Activated naive CD4-positive, alpha-beta T cell treated with Interleukin-2 at 50 U/mL for 16 hours (primary cell): Measurements from ENCODE around the gene NFKBIZ.
"Not testable (repeated sequence)": the region's sequence is repeated elsewhere in the genome, so short reads cannot be mapped to it uniquely, and the experiment has no call there.

Source experiments
- DNase-seq: peaks from one replicate; pipeline ENCODE4 v3.0.0-alpha.2; 2020

Gene NFKBIZ

DNA sequence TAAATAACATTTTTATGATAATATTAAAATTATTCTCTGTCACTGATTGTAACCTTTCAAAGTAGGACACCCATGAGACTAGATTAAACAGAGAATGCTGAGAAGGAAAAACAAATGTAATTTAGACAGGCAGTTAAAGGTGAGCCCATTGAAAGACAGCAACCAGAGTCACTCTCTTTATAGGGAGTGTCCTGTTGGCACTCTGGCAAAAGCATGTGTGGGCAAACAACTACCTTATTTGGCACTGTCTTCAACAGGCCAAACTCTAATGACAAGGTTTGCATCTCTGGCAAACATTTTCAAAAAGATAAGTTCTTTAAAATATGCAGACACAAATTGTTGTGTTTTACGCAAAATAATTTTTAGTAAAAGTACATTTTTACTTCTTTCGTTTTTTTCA is 29.8 kb downstream of the NFKBIZ start:
- no peak for DNase-seq

DNA sequence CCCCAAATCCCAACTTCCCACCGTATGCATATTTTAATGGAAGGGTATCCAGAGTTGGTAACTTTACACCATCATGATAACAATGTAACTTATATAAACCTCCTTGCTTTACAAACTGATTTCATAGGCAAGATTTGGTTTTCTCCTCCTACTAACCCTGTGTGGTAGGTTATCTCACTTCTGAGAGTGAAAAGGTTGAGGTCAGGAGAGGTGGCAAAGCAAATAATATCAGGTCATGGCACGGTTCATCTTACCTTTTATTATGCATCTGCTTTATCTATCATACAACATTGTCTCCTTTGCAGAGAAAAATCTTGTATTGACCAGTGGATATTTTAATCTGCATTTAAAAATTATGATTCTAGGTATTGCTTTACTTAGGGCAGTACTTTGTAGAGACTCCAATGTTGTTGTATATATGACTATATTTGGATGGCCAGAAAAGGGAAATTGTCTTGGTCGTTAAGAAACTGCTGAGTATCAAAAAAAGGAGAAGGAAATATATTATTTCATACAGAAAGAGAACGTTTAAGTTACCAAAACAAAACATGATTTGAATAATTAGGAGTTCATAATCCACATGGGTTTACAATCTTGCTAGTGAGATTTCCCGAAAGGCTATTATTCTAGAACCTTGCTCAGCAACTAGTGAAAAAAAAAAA is 30.4 kb downstream of the NFKBIZ start:
- DNase-seq, result no peak

DNA sequence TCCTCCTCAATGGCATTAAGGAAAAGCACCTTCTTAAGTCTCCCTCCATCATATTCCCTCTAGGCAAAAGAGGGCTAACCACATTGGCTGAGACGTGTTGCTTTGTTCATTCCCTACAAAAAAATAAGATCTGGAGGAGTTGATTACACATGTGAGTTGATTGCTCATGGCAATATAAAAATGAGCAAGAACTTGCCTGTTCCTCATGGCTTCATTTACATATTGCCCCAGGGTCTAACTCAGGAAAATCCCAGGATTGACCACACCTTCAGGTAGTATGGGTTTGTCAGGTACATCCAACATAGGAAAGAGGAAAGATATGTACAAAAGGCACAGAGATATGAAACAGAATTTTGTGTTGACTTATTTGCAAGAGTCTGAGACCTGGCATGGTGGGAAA is 35.5 kb downstream of the NFKBIZ start:
- no peak for DNase-seq

DNA sequence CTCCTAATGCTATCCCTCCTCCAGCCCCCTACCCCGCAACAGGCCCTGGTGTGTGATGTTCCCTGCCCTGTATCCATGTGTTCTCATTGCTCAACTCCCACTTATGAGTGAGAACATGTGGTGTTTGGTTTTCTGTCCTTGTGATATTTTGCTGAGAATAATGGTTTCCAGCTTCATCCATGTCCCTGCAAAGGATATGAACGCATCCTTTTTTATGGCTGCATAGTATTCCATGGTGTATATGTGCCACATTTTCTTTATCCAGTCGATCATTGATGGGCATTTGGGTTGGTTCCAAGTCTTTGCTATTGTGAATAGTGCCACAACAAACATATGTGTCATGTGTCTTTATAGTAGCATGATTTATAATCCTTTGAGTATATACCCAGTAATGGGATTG is 36.3 kb downstream of the NFKBIZ start:
- not testable (repeated sequence) for DNase-seq

DNA sequence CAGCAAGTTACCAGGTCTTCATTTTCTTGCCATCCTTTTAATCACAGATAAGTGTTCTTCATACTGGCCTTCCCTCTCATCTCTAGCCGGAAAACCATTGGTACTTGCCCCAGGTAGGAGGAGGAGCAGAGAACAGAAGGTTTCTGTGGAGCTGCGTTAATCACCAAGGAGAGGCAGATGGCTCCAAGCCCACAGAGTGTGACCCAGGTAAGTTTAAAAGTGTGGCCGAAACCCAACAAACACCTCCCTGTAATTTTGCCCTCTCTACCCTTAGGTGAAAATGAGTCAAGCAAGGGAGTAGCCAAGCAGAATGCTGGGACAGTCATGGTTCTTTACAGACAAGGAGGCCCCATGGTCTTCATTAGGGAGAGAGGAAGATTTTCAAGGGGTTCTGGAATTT is 37.3 kb downstream of the NFKBIZ start:
- no peak for DNase-seq

DNA sequence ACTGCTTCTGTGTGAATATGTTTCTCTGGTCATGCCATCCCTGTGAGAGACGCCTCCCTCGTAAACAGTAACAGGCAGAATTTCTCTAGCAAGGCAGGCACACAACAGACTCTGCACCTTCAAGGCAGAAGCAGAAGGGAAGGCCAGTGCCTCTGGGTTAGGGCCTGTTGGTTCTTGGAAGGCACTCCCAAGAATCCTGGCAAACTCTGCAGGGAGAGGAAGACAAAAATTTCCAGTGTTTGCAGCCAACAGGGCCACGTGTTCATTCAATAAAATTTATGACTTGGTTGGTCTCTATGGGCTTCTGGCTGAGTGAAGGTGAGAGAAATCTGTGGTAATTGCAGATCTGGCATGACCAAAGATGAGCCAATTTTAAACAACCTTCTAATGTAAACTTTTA is 39.3 kb downstream of the NFKBIZ start:
- no peak for DNase-seq

DNA sequence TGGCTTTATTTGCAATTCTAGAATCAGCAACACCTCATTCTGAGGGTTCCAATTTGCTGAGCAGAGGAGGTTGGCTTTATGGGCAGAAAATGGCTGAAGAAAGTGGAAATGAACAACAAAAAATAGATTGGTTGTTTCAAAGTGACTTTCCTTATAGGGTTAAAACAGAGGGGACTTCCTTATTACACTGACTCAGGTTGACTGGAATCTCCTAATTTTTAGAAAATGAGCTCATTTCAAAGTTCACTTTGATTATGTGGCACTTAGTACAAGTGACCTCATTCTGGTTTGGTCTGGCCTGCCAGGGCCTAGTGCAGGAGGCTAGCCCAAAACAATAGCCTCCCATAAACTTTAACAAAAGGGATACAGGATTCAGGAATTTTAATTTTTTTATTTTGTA is 41.4 kb downstream of the NFKBIZ start:
- no peak for DNase-seq

DNA sequence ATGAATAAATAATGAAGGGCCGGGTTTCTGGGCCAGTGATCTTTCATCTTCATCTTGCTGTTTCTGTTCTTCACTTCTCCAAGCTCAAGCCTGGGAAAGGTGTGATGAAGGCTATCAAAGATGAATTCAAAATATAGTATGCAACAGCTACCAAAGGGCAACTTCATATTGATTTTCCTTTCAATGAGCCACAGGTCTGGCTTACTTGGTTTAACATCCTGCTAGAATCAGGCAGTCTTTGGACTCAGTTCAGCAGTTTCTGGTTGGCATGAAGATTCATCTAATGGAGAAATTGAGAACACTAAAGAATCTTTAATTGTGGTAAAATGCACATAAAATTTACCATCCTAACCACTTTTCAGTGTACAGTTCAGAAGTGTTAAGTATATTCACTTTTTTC is 43.3 kb downstream of the NFKBIZ start:
- DNase-seq, result no peak

DNA sequence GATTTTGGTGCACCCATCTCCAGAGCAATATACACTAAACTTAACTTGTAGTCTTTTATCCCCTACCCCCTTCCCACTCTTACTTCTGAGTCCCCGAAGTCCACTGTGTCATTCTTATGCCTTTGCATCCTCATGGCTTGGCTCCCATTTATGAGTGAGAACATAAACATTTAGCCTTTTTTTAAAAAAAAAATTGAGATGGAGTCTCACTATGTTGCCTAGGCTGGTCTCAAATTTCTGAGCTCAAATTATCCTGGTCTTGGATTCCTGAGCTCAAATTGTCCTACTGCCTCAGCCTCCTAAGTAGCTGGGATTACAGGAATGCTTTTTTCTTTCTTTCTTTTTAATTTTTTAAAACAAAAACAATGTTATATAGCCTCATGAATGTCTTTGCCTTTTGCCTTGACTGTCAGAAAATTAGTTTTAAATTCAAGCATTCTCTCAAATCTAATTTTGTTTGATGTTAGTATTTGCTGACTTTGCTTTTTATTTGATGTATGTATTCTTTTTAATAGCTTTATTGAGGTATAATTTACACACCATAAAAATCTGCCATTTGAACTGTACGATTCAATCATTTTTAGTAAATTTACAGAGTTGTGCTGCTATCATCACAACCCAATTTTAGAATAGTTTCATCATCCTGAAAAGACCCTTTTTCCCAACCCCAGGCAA is 46.9 kb downstream of the NFKBIZ start:
- no peak for DNase-seq

DNA sequence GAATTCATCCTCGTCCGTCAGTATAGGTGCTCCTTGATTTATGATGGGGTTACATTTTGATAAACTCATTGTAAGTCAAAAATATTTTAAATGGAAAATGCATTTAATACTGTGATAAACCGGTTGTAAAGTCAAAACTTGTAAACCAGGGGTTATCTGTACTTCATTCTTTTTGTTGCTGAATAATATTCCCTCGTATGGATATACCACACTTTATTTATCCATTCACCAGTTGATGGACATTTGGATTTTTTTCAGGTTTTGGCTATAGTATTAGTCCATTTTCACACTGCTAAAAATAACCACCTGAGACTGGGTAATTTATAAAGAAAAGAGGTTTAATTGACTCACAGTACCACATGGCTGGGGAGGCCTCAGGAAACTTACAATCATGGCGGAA is 47.7 kb downstream of the NFKBIZ start:
- DNase-seq, result no peak

DNA sequence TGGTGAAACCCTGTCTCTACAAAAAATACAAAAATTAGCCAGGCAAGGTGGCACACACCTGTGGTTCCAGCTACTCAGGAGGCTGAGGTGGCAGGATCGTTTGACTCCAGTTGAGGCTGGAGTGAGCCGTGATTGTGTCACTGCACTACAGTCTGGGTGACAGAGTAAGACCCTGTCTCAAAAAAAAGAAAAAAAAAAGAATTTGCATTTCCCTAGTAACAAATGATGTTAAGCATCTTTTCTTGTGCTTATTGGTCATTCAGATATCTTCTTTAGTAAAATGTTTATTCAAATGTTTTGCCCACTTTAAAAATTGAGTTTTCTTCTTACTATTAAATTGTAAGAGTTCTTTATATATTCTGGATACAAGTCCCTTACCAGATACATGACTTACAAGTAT is 48.7 kb downstream of the NFKBIZ start:
- no peak for DNase-seq

DNA sequence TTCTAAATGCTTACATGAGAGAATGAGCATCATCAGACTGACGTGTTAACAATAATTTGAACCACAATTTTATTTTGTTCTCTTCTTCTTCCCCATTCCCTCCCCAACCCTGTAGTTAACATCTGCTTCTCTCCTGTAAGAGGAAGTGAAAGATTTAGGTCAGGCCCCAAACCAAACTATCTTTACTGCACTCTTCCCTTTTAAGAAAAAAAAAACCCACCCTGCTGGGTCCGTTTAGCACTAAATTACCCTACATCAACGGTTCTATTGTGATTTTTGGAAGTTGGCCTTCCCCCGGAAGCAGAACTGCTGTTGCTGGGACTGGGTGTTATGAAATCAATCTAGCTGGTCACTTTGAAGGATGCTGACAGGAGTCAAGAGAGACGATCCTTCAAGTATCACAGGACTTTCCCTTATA is 49.4 kb downstream of the NFKBIZ start:
- DNase-seq, result no peak

DNA sequence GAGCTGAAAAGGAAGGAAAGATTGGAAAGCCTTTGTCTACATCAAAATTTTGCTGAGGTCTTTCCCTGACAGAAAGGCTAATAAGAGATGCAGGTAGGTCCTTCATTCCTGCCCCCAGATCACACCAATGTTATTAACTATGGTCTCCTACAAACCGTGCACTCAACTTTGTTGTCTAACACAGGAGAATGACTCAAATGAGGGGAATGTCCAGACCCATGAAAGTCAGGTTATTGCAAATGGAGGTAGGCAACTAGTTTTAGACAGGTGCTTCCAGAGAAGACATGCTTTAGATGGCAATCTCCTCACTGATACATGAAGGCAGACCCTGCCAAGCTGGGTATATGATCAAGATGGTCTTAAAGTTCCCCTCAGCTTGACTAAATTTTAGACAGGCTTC is 51.0 kb downstream of the NFKBIZ start:
- DNase-seq, result no peak

DNA sequence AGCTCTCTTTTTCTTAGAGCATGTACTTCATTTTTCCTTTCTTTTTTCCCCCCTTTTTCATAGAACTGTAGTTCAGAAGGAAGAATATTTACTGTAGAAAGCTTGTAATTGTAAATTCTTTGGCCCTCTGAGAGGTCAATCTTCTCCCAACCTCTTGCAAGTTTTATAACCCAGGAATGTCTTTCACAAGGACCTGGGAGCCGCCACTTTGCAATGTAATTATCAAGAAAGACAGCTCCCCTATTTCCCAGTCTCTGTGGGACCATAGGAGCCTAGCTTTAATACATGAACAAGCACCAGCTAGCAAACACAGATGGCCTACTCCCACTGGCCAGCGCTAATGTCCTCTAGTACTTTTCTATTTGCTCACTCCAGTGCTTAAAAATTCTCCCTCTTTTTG is 51.4 kb downstream of the NFKBIZ start:
- no peak for DNase-seq

DNA sequence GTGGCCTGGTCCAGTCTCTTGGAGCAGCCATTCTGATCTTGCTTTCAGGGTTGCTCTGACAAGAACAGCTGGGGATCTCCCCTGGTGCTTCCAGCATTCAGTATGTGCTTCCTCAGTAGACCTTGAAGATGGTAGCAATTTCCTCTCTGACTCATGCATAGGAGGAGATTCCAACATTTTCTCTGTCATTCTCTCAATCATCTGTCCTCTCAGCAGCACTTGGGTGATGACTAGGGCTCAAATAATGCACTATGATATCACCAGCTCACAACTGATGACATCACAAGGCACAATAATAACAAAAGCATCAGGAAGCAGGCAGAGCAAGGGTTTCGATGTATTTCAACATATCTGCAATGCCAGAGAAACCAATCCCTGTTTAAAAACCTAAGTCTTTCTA is 52.7 kb downstream of the NFKBIZ start:
- no peak for DNase-seq

DNA sequence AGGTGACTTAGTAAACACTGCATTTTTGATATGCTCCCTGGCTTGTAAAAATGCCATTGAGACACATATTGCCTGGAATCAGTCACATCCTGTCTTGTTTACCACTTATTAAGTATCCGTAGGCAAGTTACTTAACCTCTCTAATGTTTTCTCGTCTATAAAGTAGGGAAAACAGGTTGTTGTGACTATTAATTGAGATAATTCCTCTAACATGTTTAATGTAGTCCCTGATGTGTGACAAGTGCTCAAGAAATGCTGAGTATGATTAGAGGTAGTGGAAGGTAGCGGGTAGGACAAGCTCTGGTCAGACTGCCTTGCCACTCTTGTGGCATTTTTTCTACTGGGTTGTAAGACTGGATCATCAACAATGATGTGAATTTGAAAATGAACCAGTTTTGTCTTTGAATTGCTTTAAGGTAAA is 54.1 kb downstream of the NFKBIZ start:
- no peak for DNase-seq

DNA sequence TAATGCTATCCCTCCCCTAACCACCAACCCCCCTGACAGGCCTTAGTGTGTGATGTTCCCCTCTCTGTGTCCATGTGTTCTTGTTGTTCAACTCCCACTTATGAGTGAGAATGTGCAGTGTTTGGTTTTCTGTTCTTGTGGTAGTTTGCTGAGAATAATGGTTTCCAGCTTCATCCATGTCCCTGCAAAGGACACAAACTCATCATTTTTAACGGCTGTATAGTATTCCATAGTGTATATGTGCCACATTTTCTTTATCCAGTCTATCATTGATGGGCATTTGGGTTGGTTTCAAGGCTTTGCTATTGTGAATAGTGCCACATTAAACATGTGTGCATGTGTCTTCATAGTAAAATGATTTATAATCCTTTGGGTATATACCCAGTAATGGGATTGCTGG is 56.3 kb downstream of the NFKBIZ start:
- DNase-seq, result not testable (repeated sequence)
